Fibroblast of lung (primary cell): ENCODE data around the gene IMMP1L. TPM values are rescaled to one million over a fixed set of nuclear protein-coding genes. Genes with fewer than 3 reads are reported as not detected.

Experiments
- DNase-seq, 2 donors: peaks; one replicate each; pipeline versions ENCODE4 v3.0.0 to v3.0.0-alpha.2; 2010; ENCODE audit warnings: low read depth in 2 of 2
- H2AFZ ChIP-seq: 2 replicates; pipeline ENCODE4 v1.5.1; 2012; ENCODE audit warnings: low read length, control low read depth, inconsistent platforms
- H3K27ac ChIP-seq: 2 replicates; pipeline ENCODE4 v1.5.1; 2011; ENCODE audit warnings: low read length, control low read depth; ENCODE audit not compliant: insufficient read depth
- H3K27me3 ChIP-seq: 2 replicates; pipeline ENCODE4 v1.5.1; 2011; ENCODE audit warnings: mild to moderate bottlenecking, low read length; ENCODE audit not compliant: control insufficient read depth, insufficient read depth
- H3K36me3 ChIP-seq: 2 replicates; pipeline ENCODE4 v1.5.1; 2011; ENCODE audit warnings: low read length; ENCODE audit not compliant: control insufficient read depth, insufficient read depth
- H3K4me1 ChIP-seq: 2 replicates; pipeline ENCODE4 v1.5.1; 2011; ENCODE audit warnings: low read length; ENCODE audit not compliant: control insufficient read depth, insufficient read depth; ENCODE audit errors: extremely low read depth
- H3K4me2 ChIP-seq: 2 replicates; pipeline ENCODE4 v1.5.1; 2011; ENCODE audit warnings: low read length, control low read depth; ENCODE audit not compliant: insufficient read depth; ENCODE audit errors: extremely low read depth
- H3K4me3 ChIP-seq, 4 experiments: fragments of 200-600 bp in 1 of 4; sonication (generic) in 1 of 4; replicated peaks in 1 of 4; 2 replicates each; pipeline ENCODE4 v1.5.1; 2011 to 2016; ENCODE audit warnings: low read length in 4 of 4, low read depth in 3 of 4, mild to moderate bottlenecking in 3 of 4, control low read depth in 2 of 4, inconsistent platforms in 1 of 4, mixed read lengths in 1 of 4; ENCODE audit not compliant: insufficient read depth in 1 of 4; ENCODE audit errors: control extremely low read depth in 1 of 4
- H3K79me2 ChIP-seq: 2 replicates; pipeline ENCODE4 v1.5.1; 2012; ENCODE audit warnings: mild to moderate bottlenecking, low read length, inconsistent platforms; ENCODE audit not compliant: control insufficient read depth, insufficient read depth
- H3K9ac ChIP-seq: 2 replicates; pipeline ENCODE4 v1.5.1; 2011; ENCODE audit warnings: mild to moderate bottlenecking, low read length, control low read depth; ENCODE audit not compliant: insufficient read depth
- H3K9me3 ChIP-seq: 2 replicates; pipeline ENCODE4 v1.5.1; 2012; ENCODE audit warnings: low read depth, low read length; ENCODE audit not compliant: control insufficient read depth, insufficient read depth
- H4K20me1 ChIP-seq: 2 replicates; pipeline ENCODE4 v1.5.1; 2011; ENCODE audit warnings: low read length; ENCODE audit not compliant: control insufficient read depth, insufficient read depth; ENCODE audit errors: extremely low read depth
- EZH2 ChIP-seq: IDR thresholded peaks from 2 replicates; pipeline ENCODE4 v1.5.1; 2012; ENCODE audit warnings: low read length, control low read depth, mild to moderate bottlenecking; ENCODE audit errors: missing control alignments
- polyA plus RNA-seq, 2 donors: library from polyadenylated mRNA; depleted of rRNA in 1 of 2; stranded (reverse) in 1 of 2; unstranded in 1 of 2; fragments of >200 nt; gene quantifications; 2 replicates each; pipeline ENCODE4 v1.2.1, GENCODE V29; 2011 to 2012; ENCODE audit warnings: missing spikeins in 1 of 2
- total RNA-seq: library from RNA; depleted of rRNA; stranded (reverse); fragments of >200 nt; gene quantifications from 2 replicates; pipeline ENCODE4 v1.2.1, GENCODE V29; 2014
- TF ChIP-seq, protein P1 (sequence below), 2 donors: IDR thresholded peaks in 1 of 2; conservative IDR thresholded peaks in 1 of 2; 1 replicate in 1 of 2; 2 replicates in 1 of 2; pipeline ENCODE4 v1.5.1; 2011 to 2012; ENCODE audit warnings: low read length in 2 of 2, control low read depth in 1 of 2, inconsistent platforms in 1 of 2, low read depth in 1 of 2, mild to moderate bottlenecking in 1 of 2

IMMP1L gene
- total and polyA plus RNA-seq, 2 donors (not counting 1 experiment from before 2014, with no cell fraction given): 10.2 to 22.2 TPM

DNA sequence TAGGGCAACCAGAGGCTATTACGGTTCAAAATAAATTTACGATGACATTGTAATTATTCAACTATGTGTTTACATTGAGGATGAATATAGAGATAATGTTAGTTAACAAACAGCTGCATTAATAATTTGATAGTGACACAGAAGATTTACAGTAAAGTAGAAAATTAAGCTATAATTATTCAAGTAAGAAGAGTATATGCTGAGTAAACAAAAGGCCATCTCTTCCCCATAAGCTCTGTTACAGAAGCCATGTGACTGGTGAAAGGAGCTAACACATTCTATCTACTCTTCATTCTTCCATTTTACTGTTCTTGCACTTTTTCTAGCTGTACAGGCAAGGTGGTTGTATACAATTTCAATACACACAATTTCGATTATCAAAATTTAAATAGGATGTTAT is 54.2 kb downstream of the IMMP1L start:
- Histone ChIP-seq H3K27me3 (no peaks in the 10 kb centered on the region), H4K20me1 (no peaks in the 10 kb centered on the region), H3K4me2 (no peak overlapping the region), H3K79me2 (no peaks in the 10 kb centered on the region), H2AFZ (no peak overlapping the region), H3K4me3 (no peak overlapping the region), H3K36me3 (no peaks in the 10 kb centered on the region), H3K4me1 (no peaks in the 10 kb centered on the region), H3K9ac (no peak overlapping the region), H3K27ac (no peak overlapping the region), H3K9me3 (no peaks in the 10 kb centered on the region)
- TF ChIP-seq, protein P1, sequence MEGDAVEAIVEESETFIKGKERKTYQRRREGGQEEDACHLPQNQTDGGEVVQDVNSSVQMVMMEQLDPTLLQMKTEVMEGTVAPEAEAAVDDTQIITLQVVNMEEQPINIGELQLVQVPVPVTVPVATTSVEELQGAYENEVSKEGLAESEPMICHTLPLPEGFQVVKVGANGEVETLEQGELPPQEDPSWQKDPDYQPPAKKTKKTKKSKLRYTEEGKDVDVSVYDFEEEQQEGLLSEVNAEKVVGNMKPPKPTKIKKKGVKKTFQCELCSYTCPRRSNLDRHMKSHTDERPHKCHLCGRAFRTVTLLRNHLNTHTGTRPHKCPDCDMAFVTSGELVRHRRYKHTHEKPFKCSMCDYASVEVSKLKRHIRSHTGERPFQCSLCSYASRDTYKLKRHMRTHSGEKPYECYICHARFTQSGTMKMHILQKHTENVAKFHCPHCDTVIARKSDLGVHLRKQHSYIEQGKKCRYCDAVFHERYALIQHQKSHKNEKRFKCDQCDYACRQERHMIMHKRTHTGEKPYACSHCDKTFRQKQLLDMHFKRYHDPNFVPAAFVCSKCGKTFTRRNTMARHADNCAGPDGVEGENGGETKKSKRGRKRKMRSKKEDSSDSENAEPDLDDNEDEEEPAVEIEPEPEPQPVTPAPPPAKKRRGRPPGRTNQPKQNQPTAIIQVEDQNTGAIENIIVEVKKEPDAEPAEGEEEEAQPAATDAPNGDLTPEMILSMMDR (conservative IDR thresholded peaks at IDR 0.05 in 1 of 2, IDR thresholded peaks at IDR 0.05 in 1 of 2; ENCODE audit: low read depth in 1 of 2, low read length in 2 of 2): no peak
- no peak for TF ChIP-seq EZH2
- no peak for DNase-seq

DNA sequence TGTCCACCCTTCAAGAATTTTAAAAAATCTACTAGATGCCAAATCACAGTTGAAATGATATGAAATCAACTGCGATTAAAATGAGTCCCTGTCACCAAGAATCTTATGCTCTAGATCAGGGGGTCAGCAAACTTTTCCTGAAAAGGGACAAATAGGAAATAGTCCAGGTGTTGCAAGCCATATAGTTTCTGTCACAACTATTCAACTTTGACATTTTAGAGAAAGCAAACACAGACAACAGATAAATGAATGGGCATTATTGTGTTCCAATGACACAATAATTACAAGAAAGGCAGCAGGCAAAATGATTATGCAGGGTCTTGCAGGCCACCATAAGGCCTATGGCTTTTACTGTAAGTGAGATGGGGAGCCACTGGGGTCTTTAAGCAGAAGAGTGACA is 58.6 kb downstream of the IMMP1L start:
- no peaks in the 10 kb centered on the region for H3K79me2 ChIP-seq
- H3K27ac ChIP-seq: no peak overlapping the region
- no peaks in the 10 kb centered on the region for H3K27me3 ChIP-seq
- no peak overlapping the region for H3K4me3 ChIP-seq
- H4K20me1 ChIP-seq: no peaks in the 10 kb centered on the region
- no peaks in the 10 kb centered on the region for H3K9me3 ChIP-seq
- no peak overlapping the region for H2AFZ ChIP-seq
- H3K9ac ChIP-seq: no peak overlapping the region
- H3K4me1 ChIP-seq: no peaks in the 10 kb centered on the region
- no peak for DNase-seq
- TF ChIP-seq, protein P1 (conservative IDR thresholded peaks at IDR 0.05 in 1 of 2, IDR thresholded peaks at IDR 0.05 in 1 of 2; ENCODE audit: low read depth in 1 of 2, low read length in 2 of 2): no peak
- no peak for TF ChIP-seq EZH2
- no peak overlapping the region for H3K4me2 ChIP-seq
- no peaks in the 10 kb centered on the region for H3K36me3 ChIP-seq

DNA sequence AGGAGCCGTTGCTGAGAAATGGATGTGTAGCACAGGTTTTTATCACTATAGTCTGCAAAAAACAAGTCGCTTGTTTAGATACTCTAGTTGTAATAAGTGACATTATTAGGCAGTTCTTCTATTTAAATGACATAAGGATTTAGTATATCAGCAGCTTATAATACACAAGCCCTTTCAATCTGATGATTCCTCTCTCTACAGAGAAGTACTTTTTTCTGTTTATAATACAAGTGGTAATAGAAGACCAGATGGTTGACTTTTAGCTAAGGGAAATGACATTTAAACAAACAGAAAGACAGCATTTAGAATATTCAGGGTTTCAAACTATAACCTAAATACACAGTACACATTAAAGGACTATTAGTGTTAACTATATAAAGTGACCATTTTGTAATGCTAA is 60.4 kb downstream of the IMMP1L start:
- TF ChIP-seq EZH2: no peak
- TF ChIP-seq, protein P1 (conservative IDR thresholded peaks at IDR 0.05 in 1 of 2, IDR thresholded peaks at IDR 0.05 in 1 of 2; ENCODE audit: low read depth in 1 of 2, low read length in 2 of 2): no peak
- H3K36me3 ChIP-seq: no peaks in the 10 kb centered on the region
- no peak overlapping the region for H2AFZ ChIP-seq
- no peaks in the 10 kb centered on the region for H3K9me3 ChIP-seq
- no peak overlapping the region for H3K4me2 ChIP-seq
- no peak overlapping the region for H3K27ac ChIP-seq
- no peaks in the 10 kb centered on the region for H3K79me2 ChIP-seq
- no peaks in the 10 kb centered on the region for H3K4me1 ChIP-seq
- H3K9ac ChIP-seq: no peak overlapping the region
- H3K4me3 ChIP-seq: no peak overlapping the region
- no peaks in the 10 kb centered on the region for H3K27me3 ChIP-seq
- H4K20me1 ChIP-seq: no peaks in the 10 kb centered on the region
- DNase-seq: peak in 1 of 2 donors; percentile 5
